Peyer's patch (tissue), 4 donors: ENCODE measurements around the gene KIF3B.

Experiments used
- POLR2A ChIP-seq, 2 donors: fragments of 450-650 bp; IDR thresholded peaks; one replicate each; pipeline ENCODE4 v1.5.1; 2017; ENCODE audit warnings: antibody characterized with exemption in 2 of 2, mild to moderate bottlenecking in 2 of 2, moderate library complexity in 2 of 2
- TF ChIP-seq, protein P1 (sequence below), 6 experiments: fragments of 450-650 bp in 4 of 6; fragments of 200-600 bp in 2 of 6; sonication (generic) in 1 of 6; IDR thresholded peaks; one replicate each; pipeline ENCODE4 v1.5.1; 2017 to 2019; ENCODE audit warnings: antibody characterized with exemption in 6 of 6, mild to moderate bottlenecking in 3 of 6, moderate library complexity in 1 of 6

DNA sequence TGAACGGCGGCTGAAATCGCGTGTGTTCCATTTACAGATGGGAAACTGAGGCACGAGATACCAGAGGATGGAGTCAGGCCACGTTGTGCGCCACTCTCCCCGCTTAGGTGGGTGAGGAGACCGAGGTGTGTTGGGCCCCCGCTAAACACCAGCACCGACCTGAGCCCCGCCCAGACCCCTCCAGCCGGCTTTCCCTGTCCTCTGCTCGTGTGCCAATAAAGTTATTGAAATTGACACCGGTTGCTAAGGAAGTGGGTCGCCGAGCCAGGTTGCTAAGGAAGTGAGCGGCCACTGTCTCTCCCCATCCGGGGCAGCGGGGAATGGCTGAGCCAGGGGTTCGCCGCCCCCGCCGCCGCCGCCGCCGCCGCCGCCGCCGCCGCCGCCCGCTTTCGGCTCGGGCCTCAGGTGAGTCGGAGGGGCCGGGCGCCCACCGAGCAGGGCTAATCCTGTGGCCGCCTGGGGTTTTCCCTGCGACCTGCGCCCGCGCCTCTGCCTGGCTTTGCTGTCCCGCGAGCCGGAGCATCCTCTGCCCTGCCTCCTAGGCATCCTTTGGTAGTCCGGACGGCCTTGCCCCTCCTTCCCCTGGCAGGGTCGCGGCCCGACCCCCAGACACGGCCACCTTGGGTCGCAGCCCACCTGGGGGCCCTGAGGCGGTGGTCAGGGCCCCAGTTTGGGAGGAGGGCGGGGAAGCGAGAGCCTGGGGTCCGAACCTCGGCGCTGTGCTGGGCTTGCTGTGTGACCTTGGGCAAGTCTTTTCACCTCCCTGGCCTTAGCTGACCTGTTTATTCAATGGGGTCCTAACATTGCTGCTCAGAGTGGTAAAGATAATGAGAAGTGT lies at the start of gene KIF3B:
- TF ChIP-seq, protein P1, sequence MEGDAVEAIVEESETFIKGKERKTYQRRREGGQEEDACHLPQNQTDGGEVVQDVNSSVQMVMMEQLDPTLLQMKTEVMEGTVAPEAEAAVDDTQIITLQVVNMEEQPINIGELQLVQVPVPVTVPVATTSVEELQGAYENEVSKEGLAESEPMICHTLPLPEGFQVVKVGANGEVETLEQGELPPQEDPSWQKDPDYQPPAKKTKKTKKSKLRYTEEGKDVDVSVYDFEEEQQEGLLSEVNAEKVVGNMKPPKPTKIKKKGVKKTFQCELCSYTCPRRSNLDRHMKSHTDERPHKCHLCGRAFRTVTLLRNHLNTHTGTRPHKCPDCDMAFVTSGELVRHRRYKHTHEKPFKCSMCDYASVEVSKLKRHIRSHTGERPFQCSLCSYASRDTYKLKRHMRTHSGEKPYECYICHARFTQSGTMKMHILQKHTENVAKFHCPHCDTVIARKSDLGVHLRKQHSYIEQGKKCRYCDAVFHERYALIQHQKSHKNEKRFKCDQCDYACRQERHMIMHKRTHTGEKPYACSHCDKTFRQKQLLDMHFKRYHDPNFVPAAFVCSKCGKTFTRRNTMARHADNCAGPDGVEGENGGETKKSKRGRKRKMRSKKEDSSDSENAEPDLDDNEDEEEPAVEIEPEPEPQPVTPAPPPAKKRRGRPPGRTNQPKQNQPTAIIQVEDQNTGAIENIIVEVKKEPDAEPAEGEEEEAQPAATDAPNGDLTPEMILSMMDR (IDR thresholded peaks at IDR 0.05) = peak in 1 of 6 experiments; percentile 2
- TF ChIP-seq POLR2A (IDR thresholded peaks at IDR 0.05) = peak; percentile 28 to 43
